Islet precursor cell (in vitro differentiated cells): ENCODE data around the gene MDH2.
A peak's percentile ranks its signal among the peaks of the same experiment; 100 is the strongest.
"Not testable (repeated sequence)": the region's sequence is repeated elsewhere in the genome, so short reads cannot be mapped to it uniquely, and the experiment has no call there.

Source experiments
- DNase-seq: peaks from one replicate; pipeline ENCODE4 v3.0.0-alpha.2; 2018

The MDH2 gene

GRCh38 chr7:76047811-76048667 lies at the start of gene MDH2, which contains the start of gene STYXL1:
MDH2 (plus strand) TSS chr7:76048106; CDS start chr7:76048161, 55 bp downstream.
STYXL1 (minus strand) TSS chr7:76048000; CDS start chr7:76030523, 17,477 bp downstream.
- peak; percentile 98 for DNase-seq

GRCh38 chr7:76000566-76000965 lies 47.3 kb upstream of the MDH2 start:
- DNase-seq: no peak

GRCh38 chr7:76002139-76002538 lies 45.8 kb upstream of the MDH2 start:
- no peak for DNase-seq

- DNase-seq: no peak
Observed at GRCh38 chr7:76002822-76003221, 45.1 kb upstream of the MDH2 start.

GRCh38 chr7:76003351-76003750 lies 44.6 kb upstream of the MDH2 start:
- DNase-seq: no peak

- not testable (repeated sequence) for DNase-seq
Observed at GRCh38 chr7:76005004-76005403, 42.9 kb upstream of the MDH2 start.

GRCh38 chr7:76008156-76008687 lies 39.7 kb upstream of the MDH2 start:
- DNase-seq: no peak

GRCh38 chr7:76009672-76010600 lies 38.0 kb upstream of the MDH2 start:
- no peak for DNase-seq

- DNase-seq: no peak
Observed at GRCh38 chr7:76011442-76011861, 36.5 kb upstream of the MDH2 start.

GRCh38 chr7:76016191-76016947 lies 31.5 kb upstream of the MDH2 start:
- no peak for DNase-seq

GRCh38 chr7:76018520-76018919 lies 29.4 kb upstream of the MDH2 start:
- DNase-seq: not testable (repeated sequence)

- peak; percentile 75 for DNase-seq
Observed at GRCh38 chr7:76020031-76020714, 27.7 kb upstream of the MDH2 start.

GRCh38 chr7:76022026-76022780 lies 25.7 kb upstream of the MDH2 start:
- no peak for DNase-seq

- DNase-seq: no peak
Observed at GRCh38 chr7:76023002-76023401, 24.9 kb upstream of the MDH2 start.

GRCh38 chr7:76029682-76030081 lies 18.2 kb upstream of the MDH2 start:
- DNase-seq: not testable (repeated sequence)

GRCh38 chr7:76031964-76032363 lies 15.9 kb upstream of the MDH2 start:
- no peak for DNase-seq

- DNase-seq: no peak
Observed at GRCh38 chr7:76037310-76037709, 10.6 kb upstream of the MDH2 start.

GRCh38 chr7:76040126-76040525 lies 7.8 kb upstream of the MDH2 start:
- DNase-seq: peak; percentile 77

GRCh38 chr7:76044375-76044865 lies 3.5 kb upstream of the MDH2 start:
- DNase-seq: no peak

- no peak for DNase-seq
Observed at GRCh38 chr7:76047305-76047810, 548 bp upstream of the MDH2 start.

GRCh38 chr7:76048668-76048988 lies 722 bp downstream of the MDH2 start:
- DNase-seq: no peak
